HFF-Myc (cell line): ENCODE measurements around the gene SRSF7.
"Not testable (repeated sequence)": the region's sequence is repeated elsewhere in the genome, so short reads cannot be mapped to it uniquely, and the experiment has no call there.

Experiments used
- DNase-seq: peaks from one replicate; pipeline ENCODE4 v3.0.0-alpha.2; 2011; ENCODE audit warnings: low read depth; ENCODE audit errors: extremely low read depth
- H3K4me3 ChIP-seq: replicated peaks from 2 replicates; pipeline ENCODE4 v1.5.1; 2011; ENCODE audit warnings: low read depth, mild to moderate bottlenecking, control low read depth, low read length
- CTCF ChIP-seq: IDR thresholded peaks from 2 replicates; pipeline ENCODE4 v1.5.1; 2012; ENCODE audit warnings: mild to moderate bottlenecking, low read depth, low read length, control low read depth; ENCODE audit errors: missing control alignments

Gene SRSF7

GRCh38 chr2:38750891-38751595 lies at the start of gene SRSF7:
TSS of gene SRSF7 (minus strand) at chr2:38751361. CDS start at chr2:38751256, 105 bp downstream.
- peak within 1 kb of the TSS; percentile 68 for H3K4me3 ChIP-seq
- TF ChIP-seq CTCF, result no peak
- peak; percentile 99 for DNase-seq

- no peak overlapping the region for H3K4me3 ChIP-seq
- no peak for TF ChIP-seq CTCF
- DNase-seq, result no peak
These were observed 46.8 kb upstream of the SRSF7 start for GRCh38 chr2:38797953-38798352.

GRCh38 chr2:38797250-38797676 lies 46.1 kb upstream of the SRSF7 start:
- DNase-seq, result no peak
- no peak for TF ChIP-seq CTCF

GRCh38 chr2:38795016-38795415 lies 43.9 kb upstream of the SRSF7 start:
- H3K4me3 ChIP-seq, DNase-seq: not testable (repeated sequence)

More at GRCh38 chr2:38797250-38797676, 46.1 kb upstream of the SRSF7 start:
- H3K4me3 ChIP-seq, result no peak overlapping the region

- H3K4me3 ChIP-seq, result no peak overlapping the region
- DNase-seq, result no peak
- no peak for TF ChIP-seq CTCF
These were observed 43.2 kb upstream of the SRSF7 start for GRCh38 chr2:38794235-38794946.

- no peak overlapping the region for H3K4me3 ChIP-seq
- DNase-seq, result no peak
- no peak for TF ChIP-seq CTCF
These were observed 42.4 kb upstream of the SRSF7 start for GRCh38 chr2:38793511-38793910.

GRCh38 chr2:38792751-38793150 lies 41.6 kb upstream of the SRSF7 start:
- no peak for TF ChIP-seq CTCF
- no peak overlapping the region for H3K4me3 ChIP-seq

GRCh38 chr2:38792321-38792720 lies 41.2 kb upstream of the SRSF7 start:
- not testable (repeated sequence) for DNase-seq, H3K4me3 ChIP-seq

More at GRCh38 chr2:38792751-38793150, 41.6 kb upstream of the SRSF7 start:
- DNase-seq, result no peak
